ES-I3 (cell line): ENCODE results near the gene EIF1AX.
"Not testable (repeated sequence)": the region's sequence is repeated elsewhere in the genome, so short reads cannot be mapped to it uniquely, and the experiment has no call there.

Source experiments
- H3K36me3 ChIP-seq: 2 replicates; pipeline ENCODE4 v1.6.1; 2013; ENCODE audit warnings: mild to moderate bottlenecking, low read length, control low read depth, moderate library complexity; ENCODE audit not compliant: insufficient read depth
- H3K4me1 ChIP-seq: 2 replicates; pipeline ENCODE4 v1.6.1; 2013; ENCODE audit warnings: mild to moderate bottlenecking, control low read depth, low read length; ENCODE audit not compliant: insufficient read depth
- H3K9ac ChIP-seq: 2 replicates; pipeline ENCODE4 v1.6.1; 2013; ENCODE audit warnings: low read depth, mild to moderate bottlenecking, low read length, moderate library complexity
- H3K9me3 ChIP-seq: 2 replicates; pipeline ENCODE4 v1.6.1; 2013; ENCODE audit warnings: mild to moderate bottlenecking, low read length, moderate library complexity; ENCODE audit not compliant: control insufficient read depth, insufficient read depth

The EIF1AX gene

GRCh38 chrX:20143111-20143510, 1.5 kb upstream of the EIF1AX start:
- no peak overlapping the region for H3K9ac ChIP-seq
- no peaks in the 10 kb centered on the region for H3K36me3 ChIP-seq
- no peaks in the 10 kb centered on the region for H3K4me1 ChIP-seq
- no peaks in the 10 kb centered on the region for H3K9me3 ChIP-seq

- Histone ChIP-seq H3K4me1 (no peaks in the 10 kb centered on the region), H3K36me3 (peaks cover 4% of the 10 kb centered on the region; the same call in 1 of the 2 replicates), H3K9ac (peak overlapping the region; percentile 88; the same call in 1 of the 2 replicates), H3K9me3 (no peaks in the 10 kb centered on the region)
These were observed 1.2 kb downstream of the EIF1AX start for GRCh38 chrX:20140420-20140819.

GRCh38 chrX:20139966-20140365, 1.7 kb downstream of the EIF1AX start:
- Histone ChIP-seq H3K9me3 (no peaks in the 10 kb centered on the region), H3K9ac (no peak overlapping the region; the same call in 1 of the 2 replicates), H3K36me3 (peaks cover 4% of the 10 kb centered on the region; the same call in 1 of the 2 replicates), H3K4me1 (no peaks in the 10 kb centered on the region)

- H3K36me3 ChIP-seq: peaks cover 9% of the 10 kb centered on the region
These were observed 5.7 kb downstream of the EIF1AX start for GRCh38 chrX:20135944-20136343.

GRCh38 chrX:20132666-20133065, 9.0 kb downstream of the EIF1AX start:
- H3K9me3 ChIP-seq: no peaks in the 10 kb centered on the region
- no peak overlapping the region for H3K9ac ChIP-seq
- no peaks in the 10 kb centered on the region for H3K4me1 ChIP-seq
- H3K36me3 ChIP-seq: peaks cover 12% of the 10 kb centered on the region

More at GRCh38 chrX:20135944-20136343, 5.7 kb downstream of the EIF1AX start:
- Histone ChIP-seq H3K4me1 (no peaks in the 10 kb centered on the region), H3K9me3 (no peaks in the 10 kb centered on the region), H3K9ac (no peak overlapping the region)

- no peak overlapping the region for H3K9ac ChIP-seq
- H3K4me1 ChIP-seq: no peaks in the 10 kb centered on the region
- peaks cover 8% of the 10 kb centered on the region for H3K36me3 ChIP-seq
- no peaks in the 10 kb centered on the region for H3K9me3 ChIP-seq
These were observed 11.3 kb downstream of the EIF1AX start for GRCh38 chrX:20130357-20130756.

- H3K4me1 ChIP-seq: no peaks in the 10 kb centered on the region
- peaks cover 8% of the 10 kb centered on the region for H3K36me3 ChIP-seq
- no peaks in the 10 kb centered on the region for H3K9me3 ChIP-seq
- H3K9ac ChIP-seq: no peak overlapping the region
These were observed 12.1 kb downstream of the EIF1AX start for GRCh38 chrX:20129547-20129946.

GRCh38 chrX:20128670-20129069, 13.0 kb downstream of the EIF1AX start:
- Histone ChIP-seq H3K4me1 (no peaks in the 10 kb centered on the region), H3K36me3 (peaks cover 8% of the 10 kb centered on the region), H3K9ac (no peak overlapping the region), H3K9me3 (no peaks in the 10 kb centered on the region)

GRCh38 chrX:20127440-20127839, 14.2 kb downstream of the EIF1AX start:
- H3K4me1 ChIP-seq, H3K36me3 ChIP-seq, H3K9ac ChIP-seq, H3K9me3 ChIP-seq: not testable (repeated sequence)

GRCh38 chrX:20126833-20127232, 14.8 kb downstream of the EIF1AX start:
- H3K9ac ChIP-seq, H3K4me1 ChIP-seq, H3K36me3 ChIP-seq, H3K9me3 ChIP-seq: not testable (repeated sequence)

- H3K9ac ChIP-seq: no peak overlapping the region
- H3K36me3 ChIP-seq: peaks cover 3% of the 10 kb centered on the region
- no peaks in the 10 kb centered on the region for H3K4me1 ChIP-seq
- no peaks in the 10 kb centered on the region for H3K9me3 ChIP-seq
These were observed 16.7 kb downstream of the EIF1AX start for GRCh38 chrX:20124964-20125363.

GRCh38 chrX:20118065-20118824, 23.4 kb downstream of the EIF1AX start:
- Histone ChIP-seq H3K9me3 (no peaks in the 10 kb centered on the region), H3K36me3 (no peaks in the 10 kb centered on the region), H3K9ac (no peak overlapping the region), H3K4me1 (no peaks in the 10 kb centered on the region)

- H3K4me1 ChIP-seq: no peaks in the 10 kb centered on the region; the same call in 1 of the 2 replicates
These were observed 24.9 kb downstream of the EIF1AX start, which contains the start of gene MAP7D2 for GRCh38 chrX:20116577-20117240. Gene MAP7D2 (minus strand): TSS chrX:20116907. CDS start chrX:20116879, 28 bp downstream.

GRCh38 chrX:20116087-20116576, 25.5 kb downstream of the EIF1AX start:
- Histone ChIP-seq H3K9me3 (no peaks in the 10 kb centered on the region), H3K36me3 (no peaks in the 10 kb centered on the region), H3K4me1 (no peaks in the 10 kb centered on the region; the same call in 1 of the 2 replicates), H3K9ac (peak overlapping the region; percentile 39)

More at GRCh38 chrX:20116577-20117240, 24.9 kb downstream of the EIF1AX start, which contains the start of gene MAP7D2:
- H3K36me3 ChIP-seq: no peaks in the 10 kb centered on the region
- H3K9ac ChIP-seq: peak within 1 kb of the TSS; percentile 39
- no peaks in the 10 kb centered on the region for H3K9me3 ChIP-seq
